ENCODE data around the gene RNF150. TPM values are rescaled to one million over a fixed set of nuclear protein-coding genes. Genes with fewer than 3 reads are reported as not detected.

The RNF150 gene
- total RNA-seq, 4 donors from 2014 or later = 33.1 to 53.3 (median 43.6) TPM

- no peaks in the 10 kb centered on the region for H3K36me3 ChIP-seq
- TF ChIP-seq POLR2A (IDR thresholded peaks at IDR 0.05; ENCODE audit: low read depth) (no peak), EP300 (IDR thresholded peaks at IDR 0.05) (no peak), POLR2AphosphoS5 (IDR thresholded peaks at IDR 0.05) (no peak)
- TF ChIP-seq, protein P1, sequence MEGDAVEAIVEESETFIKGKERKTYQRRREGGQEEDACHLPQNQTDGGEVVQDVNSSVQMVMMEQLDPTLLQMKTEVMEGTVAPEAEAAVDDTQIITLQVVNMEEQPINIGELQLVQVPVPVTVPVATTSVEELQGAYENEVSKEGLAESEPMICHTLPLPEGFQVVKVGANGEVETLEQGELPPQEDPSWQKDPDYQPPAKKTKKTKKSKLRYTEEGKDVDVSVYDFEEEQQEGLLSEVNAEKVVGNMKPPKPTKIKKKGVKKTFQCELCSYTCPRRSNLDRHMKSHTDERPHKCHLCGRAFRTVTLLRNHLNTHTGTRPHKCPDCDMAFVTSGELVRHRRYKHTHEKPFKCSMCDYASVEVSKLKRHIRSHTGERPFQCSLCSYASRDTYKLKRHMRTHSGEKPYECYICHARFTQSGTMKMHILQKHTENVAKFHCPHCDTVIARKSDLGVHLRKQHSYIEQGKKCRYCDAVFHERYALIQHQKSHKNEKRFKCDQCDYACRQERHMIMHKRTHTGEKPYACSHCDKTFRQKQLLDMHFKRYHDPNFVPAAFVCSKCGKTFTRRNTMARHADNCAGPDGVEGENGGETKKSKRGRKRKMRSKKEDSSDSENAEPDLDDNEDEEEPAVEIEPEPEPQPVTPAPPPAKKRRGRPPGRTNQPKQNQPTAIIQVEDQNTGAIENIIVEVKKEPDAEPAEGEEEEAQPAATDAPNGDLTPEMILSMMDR (IDR thresholded peaks at IDR 0.05) = no peak
- H3K4me1 ChIP-seq = peaks cover 0 to 27% (median 14%) of the 10 kb centered on the region in 4 donors
- no peak for DNase-seq (ENCODE audit: extremely low spot score)
- 74% methylated on average over 4 of the region's 4 CpGs for WGBS
- intact Hi-C loops (cut with DNase I) = no loop called here
- peaks cover 0 to 7% (median 0%) of the 10 kb centered on the region in 4 donors for H3K9me3 ChIP-seq
- no peak overlapping the region for H3K4me3 ChIP-seq
- H3K27ac ChIP-seq (replicated peaks in 1 of 4) = peak overlapping the region; percentile 61 to 75 (median 66)
- H3K27me3 ChIP-seq = no peaks in the 10 kb centered on the region
Observed at GRCh38 chr4:140839406-140839805, 293.9 kb downstream of the RNF150 start.

DNA sequence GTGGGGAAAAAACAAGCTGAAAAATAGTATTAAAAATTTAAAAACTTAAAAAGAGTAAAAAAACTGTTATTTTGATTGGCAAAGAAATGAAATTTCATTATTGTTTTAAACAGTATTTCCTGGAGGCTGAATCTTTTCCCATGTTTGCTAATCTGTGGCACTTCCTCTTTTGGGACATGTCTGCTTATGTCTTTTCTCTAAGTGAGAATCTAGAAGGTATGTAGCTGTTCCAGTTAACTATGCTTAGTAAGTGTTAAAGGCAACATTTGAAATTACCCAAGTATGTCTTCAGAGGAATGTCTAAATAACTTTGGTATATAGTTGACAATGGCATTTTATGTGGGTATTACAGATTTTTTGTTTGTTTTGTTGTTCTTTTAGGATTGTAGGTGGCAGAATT, 295.5 kb downstream of the RNF150 start:
- peaks cover 0 to 7% (median 0%) of the 10 kb centered on the region in 4 donors for H3K9me3 ChIP-seq
- TF ChIP-seq POLR2A (IDR thresholded peaks at IDR 0.05; ENCODE audit: low read depth) (no peak), POLR2AphosphoS5 (IDR thresholded peaks at IDR 0.05) (no peak), EP300 (IDR thresholded peaks at IDR 0.05) (no peak)
- TF ChIP-seq, protein P1 (IDR thresholded peaks at IDR 0.05) = no peak
- H3K4me1 ChIP-seq = peaks cover 0 to 27% (median 14%) of the 10 kb centered on the region in 4 donors
- intact Hi-C loops (cut with DNase I) = no loop called here
- no peak overlapping the region for H3K27ac ChIP-seq (replicated peaks in 1 of 4)
- H3K4me3 ChIP-seq = no peak overlapping the region
- H3K27me3 ChIP-seq = no peaks in the 10 kb centered on the region
- no peaks in the 10 kb centered on the region for H3K36me3 ChIP-seq
- no peak for DNase-seq (ENCODE audit: extremely low spot score)

DNA sequence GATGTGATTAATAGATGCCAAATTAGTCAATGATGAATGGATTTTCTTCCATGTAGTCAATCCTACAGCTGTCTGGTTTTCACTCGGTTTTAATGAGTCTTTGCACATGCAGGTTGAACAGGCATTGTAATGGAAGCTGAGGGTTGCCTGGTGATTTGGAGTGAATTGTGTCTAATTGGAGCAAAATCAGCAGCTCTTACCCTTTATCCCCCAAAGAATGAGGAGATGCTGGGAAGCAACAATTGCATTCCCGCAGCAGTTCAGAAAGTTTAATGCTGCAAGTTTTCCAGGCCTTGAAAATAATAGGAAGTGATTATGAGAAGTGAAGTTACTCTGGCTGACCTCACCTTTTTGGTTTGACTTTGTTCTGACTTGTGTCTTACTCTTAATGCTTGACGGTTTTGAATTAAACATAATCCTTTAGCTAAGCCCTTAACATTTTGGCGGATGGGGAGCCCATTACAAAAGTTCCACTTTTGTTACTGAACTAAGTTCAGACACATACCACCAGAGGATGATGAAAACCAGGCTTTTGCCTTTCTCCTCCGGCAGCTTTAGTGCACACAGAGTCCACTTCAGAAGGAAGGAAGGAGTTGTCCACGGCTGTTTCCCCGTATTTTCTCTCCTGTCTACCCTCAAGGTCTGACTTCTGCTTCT, 298.3 kb downstream of the RNF150 start:
- Histone ChIP-seq H3K27me3 (no peaks in the 10 kb centered on the region), H3K36me3 (no peaks in the 10 kb centered on the region), H3K9me3 (no peaks in the 10 kb centered on the region), H3K4me1 (peaks cover 0 to 21% (median 8%) of the 10 kb centered on the region in 4 donors), H3K4me3 (no peak overlapping the region), H3K27ac (replicated peaks in 1 of 4) (peak overlapping the region; percentile 31 to 51 (median 38))
- 43% methylated on average over 7 of the region's 7 CpGs for WGBS
- no peak for TF ChIP-seq POLR2A (IDR thresholded peaks at IDR 0.05; ENCODE audit: low read depth)
- TF ChIP-seq, protein P1 (IDR thresholded peaks at IDR 0.05) = no peak
- no peak for TF ChIP-seq POLR2AphosphoS5 (IDR thresholded peaks at IDR 0.05)
- TF ChIP-seq EP300 (IDR thresholded peaks at IDR 0.05) = no peak
- intact Hi-C loops (cut with DNase I) = no loop called here
- DNase-seq (ENCODE audit: extremely low spot score) = no peak

DNA sequence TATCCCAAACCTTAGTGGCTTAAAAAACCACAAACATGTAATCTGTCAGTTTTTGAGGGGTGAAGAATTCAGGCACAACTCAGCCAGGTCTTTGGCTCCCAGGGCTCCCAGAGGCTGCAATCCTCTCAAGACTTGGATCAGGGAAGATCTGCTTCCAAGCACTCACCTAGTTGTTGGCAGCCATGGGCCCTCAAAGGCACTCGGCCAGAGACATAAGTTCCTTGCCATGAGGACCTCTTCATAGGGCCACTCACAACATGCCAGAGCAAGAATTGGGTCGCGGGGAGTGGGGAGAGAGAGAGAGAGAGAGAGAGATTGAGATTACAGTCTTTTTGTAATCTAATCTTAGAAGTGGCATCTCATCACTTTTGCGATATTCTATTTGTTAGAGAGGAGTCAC, 300.0 kb downstream of the RNF150 start:
- intact Hi-C loops (cut with DNase I) = no loop called here
- WGBS = 99% methylated on average over 4 of the region's 4 CpGs

More for the DNA sequence above, 300.0 kb downstream of the RNF150 start:
- Histone ChIP-seq H3K9me3 (no peaks in the 10 kb centered on the region), H3K36me3 (no peaks in the 10 kb centered on the region), H3K4me1 (peaks cover 0 to 10% (median 0%) of the 10 kb centered on the region in 4 donors), H3K4me3 (no peak overlapping the region), H3K27ac (replicated peaks in 1 of 4) (no peak overlapping the region), H3K27me3 (no peaks in the 10 kb centered on the region)
- TF ChIP-seq POLR2AphosphoS5 (IDR thresholded peaks at IDR 0.05) (no peak), EP300 (IDR thresholded peaks at IDR 0.05) (no peak), POLR2A (IDR thresholded peaks at IDR 0.05; ENCODE audit: low read depth) (no peak)
- TF ChIP-seq, protein P1 (IDR thresholded peaks at IDR 0.05) = no peak
- no peak for DNase-seq (ENCODE audit: extremely low spot score)
